ENCODE data around the gene B4GALT3. TPM values are rescaled to one million over a fixed set of nuclear protein-coding genes. Genes with fewer than 3 reads are reported as not detected.

B4GALT3 gene
- total RNA-seq, 1 donor from 2014 or later = 44.0 TPM

DNA sequence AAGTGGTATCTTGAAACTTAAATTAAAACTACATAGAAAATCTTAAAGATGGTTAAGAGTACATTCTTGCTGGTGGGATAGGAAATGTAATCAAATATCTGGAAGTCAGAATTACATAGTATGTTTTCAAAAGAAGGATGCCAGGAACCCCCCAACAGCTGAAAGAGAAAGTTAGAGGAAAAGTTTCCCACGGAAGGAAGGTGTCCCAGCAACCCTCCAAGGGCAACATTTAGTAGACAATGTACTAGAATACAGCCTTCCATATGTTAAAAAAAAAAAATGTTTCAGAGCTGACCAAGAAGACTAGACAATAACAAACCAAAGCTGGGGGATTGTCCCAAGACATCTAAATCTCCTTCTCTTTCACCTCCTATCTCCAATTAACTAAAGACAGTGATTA is 47.0 kb downstream of the B4GALT3 start:
- Mint-ChIP-seq H3K27ac (ENCODE audit: unreplicated experiment) (peak overlapping the region; percentile 80), H3K9me3 (ENCODE audit: unreplicated experiment) (no peaks in the 10 kb centered on the region), H3K4me1 (ENCODE audit: unreplicated experiment) (peaks cover 60% of the 10 kb centered on the region), H3K27me3 (ENCODE audit: unreplicated experiment) (peaks cover 7% of the 10 kb centered on the region), H3K36me3 (ENCODE audit: low read depth, unreplicated experiment) (peaks cover 36% of the 10 kb centered on the region), H3K4me3 (ENCODE audit: unreplicated experiment) (peak overlapping the region; percentile 96)
- TF ChIP-seq, protein P1, sequence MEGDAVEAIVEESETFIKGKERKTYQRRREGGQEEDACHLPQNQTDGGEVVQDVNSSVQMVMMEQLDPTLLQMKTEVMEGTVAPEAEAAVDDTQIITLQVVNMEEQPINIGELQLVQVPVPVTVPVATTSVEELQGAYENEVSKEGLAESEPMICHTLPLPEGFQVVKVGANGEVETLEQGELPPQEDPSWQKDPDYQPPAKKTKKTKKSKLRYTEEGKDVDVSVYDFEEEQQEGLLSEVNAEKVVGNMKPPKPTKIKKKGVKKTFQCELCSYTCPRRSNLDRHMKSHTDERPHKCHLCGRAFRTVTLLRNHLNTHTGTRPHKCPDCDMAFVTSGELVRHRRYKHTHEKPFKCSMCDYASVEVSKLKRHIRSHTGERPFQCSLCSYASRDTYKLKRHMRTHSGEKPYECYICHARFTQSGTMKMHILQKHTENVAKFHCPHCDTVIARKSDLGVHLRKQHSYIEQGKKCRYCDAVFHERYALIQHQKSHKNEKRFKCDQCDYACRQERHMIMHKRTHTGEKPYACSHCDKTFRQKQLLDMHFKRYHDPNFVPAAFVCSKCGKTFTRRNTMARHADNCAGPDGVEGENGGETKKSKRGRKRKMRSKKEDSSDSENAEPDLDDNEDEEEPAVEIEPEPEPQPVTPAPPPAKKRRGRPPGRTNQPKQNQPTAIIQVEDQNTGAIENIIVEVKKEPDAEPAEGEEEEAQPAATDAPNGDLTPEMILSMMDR (IDR thresholded peaks at IDR 0.05; ENCODE audit: unreplicated experiment) = no peak
- DNase-seq (ENCODE audit: low spot score) = no peak

DNA sequence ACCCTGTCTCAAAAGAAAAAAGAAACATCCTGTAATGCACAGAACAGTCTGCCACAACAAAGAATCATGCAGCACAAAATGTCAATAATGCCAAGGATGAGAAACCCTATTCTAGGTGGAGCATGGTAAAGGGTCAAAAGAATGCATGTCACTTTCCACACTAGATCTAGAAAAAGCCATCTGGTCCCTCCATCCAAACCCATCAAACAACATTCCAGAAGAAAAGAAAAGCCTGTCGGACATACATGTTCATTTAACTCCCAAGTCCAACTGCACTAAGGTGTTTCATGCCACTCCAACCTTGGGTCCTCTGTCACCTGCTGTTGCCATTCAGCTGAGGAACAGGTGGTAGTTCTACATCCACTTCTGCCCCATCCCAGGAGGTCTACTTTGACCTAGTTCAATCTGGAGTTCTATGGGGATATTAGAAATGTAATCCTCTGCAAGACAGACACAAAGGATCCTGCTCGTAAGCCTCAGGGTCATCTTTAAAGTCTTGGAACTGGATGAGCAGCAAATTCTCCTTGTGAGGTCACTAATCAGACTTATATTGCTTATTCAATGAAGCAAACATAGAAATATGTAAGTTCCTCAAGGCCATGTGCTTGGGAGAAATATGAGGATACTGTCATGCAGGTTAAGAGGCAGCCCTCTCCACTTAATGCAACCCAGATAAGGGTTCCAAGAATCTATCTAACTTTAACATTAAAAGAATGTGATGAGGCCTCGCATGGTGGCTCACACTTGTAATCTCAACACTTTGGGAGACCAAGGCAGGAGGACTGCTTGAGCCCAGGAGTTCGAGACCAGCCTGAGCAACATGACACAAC is 48.5 kb downstream of the B4GALT3 start:
- Mint-ChIP-seq H3K27me3 (ENCODE audit: unreplicated experiment) (peaks cover 7% of the 10 kb centered on the region), H3K27ac (ENCODE audit: unreplicated experiment) (peak overlapping the region; percentile 54), H3K4me1 (ENCODE audit: unreplicated experiment) (peaks cover 57% of the 10 kb centered on the region), H3K36me3 (ENCODE audit: low read depth, unreplicated experiment) (peaks cover 44% of the 10 kb centered on the region), H3K9me3 (ENCODE audit: unreplicated experiment) (no peaks in the 10 kb centered on the region), H3K4me3 (ENCODE audit: unreplicated experiment) (peak overlapping the region; percentile 96)
- TF ChIP-seq, protein P1 (IDR thresholded peaks at IDR 0.05; ENCODE audit: unreplicated experiment) = no peak
- DNase-seq (ENCODE audit: low spot score) = no peak

DNA sequence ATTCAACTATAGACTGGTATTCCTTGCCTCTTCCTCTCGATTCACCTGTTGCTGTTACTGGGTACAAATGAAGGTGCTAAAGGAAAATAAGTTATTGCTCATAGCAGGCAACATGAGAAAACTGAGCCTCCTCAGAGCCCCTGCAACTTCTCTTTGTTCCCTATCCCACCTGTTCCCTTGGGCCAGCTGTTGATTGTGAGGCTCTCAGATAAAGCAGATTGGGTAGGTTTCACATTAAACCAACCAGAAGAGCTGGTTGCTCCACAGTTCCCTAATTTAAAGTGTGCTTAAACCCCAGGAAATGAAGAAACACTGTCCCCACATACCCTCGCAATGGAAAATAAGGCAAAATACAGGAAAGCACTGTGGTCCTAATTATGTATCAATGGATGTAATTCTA is 49.7 kb downstream of the B4GALT3 start:
- Mint-ChIP-seq H3K4me1 (ENCODE audit: unreplicated experiment) (peaks cover 61% of the 10 kb centered on the region), H3K4me3 (ENCODE audit: unreplicated experiment) (peak overlapping the region; percentile 83), H3K9me3 (ENCODE audit: unreplicated experiment) (no peaks in the 10 kb centered on the region), H3K27me3 (ENCODE audit: unreplicated experiment) (peaks cover 12% of the 10 kb centered on the region), H3K36me3 (ENCODE audit: low read depth, unreplicated experiment) (peaks cover 48% of the 10 kb centered on the region), H3K27ac (ENCODE audit: unreplicated experiment) (peak overlapping the region; percentile 10)
- TF ChIP-seq, protein P1 (IDR thresholded peaks at IDR 0.05; ENCODE audit: unreplicated experiment) = no peak
- no peak for DNase-seq (ENCODE audit: low spot score)

DNA sequence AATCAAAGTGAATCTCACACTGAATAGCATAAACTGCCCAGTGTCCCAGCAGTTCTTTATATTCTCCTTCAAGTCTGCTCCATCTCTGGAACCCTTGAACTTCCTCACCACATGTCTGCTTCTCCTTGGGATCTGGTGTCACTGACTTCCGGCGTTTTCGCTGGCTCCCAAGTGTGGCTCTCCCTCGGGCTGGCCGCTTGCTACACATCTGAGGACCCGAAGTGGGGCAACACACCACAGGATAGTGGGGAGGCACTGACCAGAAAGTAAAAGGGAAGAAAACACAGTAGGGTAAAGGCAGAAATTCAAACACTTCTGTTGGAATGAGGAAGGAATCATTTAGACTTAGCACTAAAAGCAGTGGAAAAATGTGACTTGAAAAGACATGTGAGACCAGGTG is 54.3 kb downstream of the B4GALT3 start:
- H3K27ac Mint-ChIP-seq (ENCODE audit: unreplicated experiment) = no peak overlapping the region
- H3K4me1 Mint-ChIP-seq (ENCODE audit: unreplicated experiment) = peaks cover 63% of the 10 kb centered on the region
- DNase-seq (ENCODE audit: low spot score) = no peak
- TF ChIP-seq, protein P1 (IDR thresholded peaks at IDR 0.05; ENCODE audit: unreplicated experiment) = no peak
- H3K36me3 Mint-ChIP-seq (ENCODE audit: low read depth, unreplicated experiment) = peaks cover 59% of the 10 kb centered on the region
- H3K4me3 Mint-ChIP-seq (ENCODE audit: unreplicated experiment) = peak overlapping the region; percentile 79
- no peaks in the 10 kb centered on the region for H3K9me3 Mint-ChIP-seq (ENCODE audit: unreplicated experiment)
- H3K27me3 Mint-ChIP-seq (ENCODE audit: unreplicated experiment) = peaks cover 7% of the 10 kb centered on the region

DNA sequence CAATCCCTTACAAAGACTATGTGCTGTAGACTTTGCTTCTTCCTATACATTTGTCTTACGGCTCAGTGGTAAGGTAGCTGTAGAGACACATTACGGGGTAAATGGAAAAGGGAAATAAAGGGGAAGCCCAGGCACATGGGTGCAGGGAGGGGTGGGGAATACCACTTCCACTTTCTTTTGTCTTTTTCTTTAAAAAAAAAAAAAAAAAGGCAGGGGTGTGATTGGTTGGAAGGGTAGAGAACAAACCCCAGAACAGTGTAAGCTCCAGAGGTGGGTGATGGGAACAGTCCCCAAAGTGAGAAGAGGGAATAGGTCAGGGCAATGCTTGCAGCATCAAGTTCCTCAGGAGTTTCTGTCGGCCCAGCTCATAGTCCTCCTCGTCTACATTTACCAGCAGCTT is 55.5 kb downstream of the B4GALT3 start:
- H3K4me3 Mint-ChIP-seq (ENCODE audit: unreplicated experiment) = no peak overlapping the region
- H3K9me3 Mint-ChIP-seq (ENCODE audit: unreplicated experiment) = no peaks in the 10 kb centered on the region
- no peak overlapping the region for H3K27ac Mint-ChIP-seq (ENCODE audit: unreplicated experiment)
- TF ChIP-seq, protein P1 (IDR thresholded peaks at IDR 0.05; ENCODE audit: unreplicated experiment) = no peak
- peaks cover 9% of the 10 kb centered on the region for H3K27me3 Mint-ChIP-seq (ENCODE audit: unreplicated experiment)
- DNase-seq (ENCODE audit: low spot score) = no peak
- H3K36me3 Mint-ChIP-seq (ENCODE audit: low read depth, unreplicated experiment) = peaks cover 49% of the 10 kb centered on the region
- peaks cover 52% of the 10 kb centered on the region for H3K4me1 Mint-ChIP-seq (ENCODE audit: unreplicated experiment)
